Breast epithelium (tissue), 3 donors: ENCODE results near the gene MPRIP.

Source experiments
- POLR2A ChIP-seq: fragments of 450-650 bp; IDR thresholded peaks from one replicate; pipeline ENCODE4 v1.6.1; 2016; ENCODE audit warnings: antibody characterized with exemption, mild to moderate bottlenecking, moderate library complexity
- POLR2AphosphoS5 ChIP-seq, 3 donors: sonication (generic); formaldehyde crosslinking; IDR thresholded peaks; one replicate each; pipeline ENCODE4 v1.6.1; 2017; ENCODE audit warnings: antibody characterized with exemption in 3 of 3
- TF ChIP-seq, protein P1 (sequence below), 3 donors: fragments of 450-650 bp; IDR thresholded peaks; one replicate each; pipeline ENCODE4 v1.5.1; 2016 to 2017; ENCODE audit warnings: antibody characterized with exemption in 3 of 3, mild to moderate bottlenecking in 3 of 3, moderate library complexity in 3 of 3

DNA sequence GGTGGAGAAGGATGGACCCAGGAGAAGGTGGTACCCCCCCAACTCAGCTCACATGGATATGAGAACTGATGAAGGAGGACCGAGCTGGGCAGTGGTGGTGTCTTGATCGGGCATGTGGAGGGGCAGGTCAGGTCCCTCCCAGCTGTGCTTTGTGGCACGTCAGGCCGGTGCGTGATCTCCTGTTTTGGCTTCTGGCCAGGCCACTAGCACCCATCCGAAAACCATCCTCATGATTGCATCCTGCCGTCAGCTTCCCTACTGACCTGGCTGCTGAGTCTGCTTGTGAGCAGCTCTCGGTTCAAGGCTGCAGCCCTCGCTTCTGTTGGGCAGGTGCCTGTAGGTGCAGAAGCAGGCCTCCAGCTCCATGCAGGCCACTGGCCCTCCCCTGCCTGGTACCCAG, 110.8 kb downstream of the MPRIP start:
- TF ChIP-seq, protein P1, sequence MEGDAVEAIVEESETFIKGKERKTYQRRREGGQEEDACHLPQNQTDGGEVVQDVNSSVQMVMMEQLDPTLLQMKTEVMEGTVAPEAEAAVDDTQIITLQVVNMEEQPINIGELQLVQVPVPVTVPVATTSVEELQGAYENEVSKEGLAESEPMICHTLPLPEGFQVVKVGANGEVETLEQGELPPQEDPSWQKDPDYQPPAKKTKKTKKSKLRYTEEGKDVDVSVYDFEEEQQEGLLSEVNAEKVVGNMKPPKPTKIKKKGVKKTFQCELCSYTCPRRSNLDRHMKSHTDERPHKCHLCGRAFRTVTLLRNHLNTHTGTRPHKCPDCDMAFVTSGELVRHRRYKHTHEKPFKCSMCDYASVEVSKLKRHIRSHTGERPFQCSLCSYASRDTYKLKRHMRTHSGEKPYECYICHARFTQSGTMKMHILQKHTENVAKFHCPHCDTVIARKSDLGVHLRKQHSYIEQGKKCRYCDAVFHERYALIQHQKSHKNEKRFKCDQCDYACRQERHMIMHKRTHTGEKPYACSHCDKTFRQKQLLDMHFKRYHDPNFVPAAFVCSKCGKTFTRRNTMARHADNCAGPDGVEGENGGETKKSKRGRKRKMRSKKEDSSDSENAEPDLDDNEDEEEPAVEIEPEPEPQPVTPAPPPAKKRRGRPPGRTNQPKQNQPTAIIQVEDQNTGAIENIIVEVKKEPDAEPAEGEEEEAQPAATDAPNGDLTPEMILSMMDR (IDR thresholded peaks at IDR 0.05) = no peak
- TF ChIP-seq POLR2A (no peak), POLR2AphosphoS5 (IDR thresholded peaks at IDR 0.05) (no peak)
